ENCODE data around the gene SUSD2. TPM values are rescaled to one million over a fixed set of nuclear protein-coding genes. Genes with fewer than 3 reads are reported as not detected.

Gene SUSD2
- total and polyA plus RNA-seq, 9 of the 15 experiments (the other 6 are each of a cell fraction or from before 2014, with no cell fraction given): 0.01 to 0.16 (median 0.04) TPM; not detected in 4

GRCh38 chr22:24162436-24162835, 18.9 kb upstream of the SUSD2 start:
- peaks cover 3% of the 10 kb centered on the region for H3K9me1 ChIP-seq (ENCODE audit: control insufficient read depth, insufficient read depth, low read length)
- intact Hi-C loops (cut with micrococcal nuclease): no loop called here
- no peak overlapping the region for H3K4me2 ChIP-seq (ENCODE audit: insufficient read depth, low read length)
- peaks cover 33% of the 10 kb centered on the region; the same call in 2 of the 3 replicates for H3K36me3 ChIP-seq (ENCODE audit: control insufficient read depth, insufficient read depth, low read length)
- H3K79me2 ChIP-seq (ENCODE audit: control insufficient read depth, insufficient read depth, low read length): no peaks in the 10 kb centered on the region; the same call in 2 of the 3 replicates
- BruUV-seq (replicated peaks): no TSS peak
- no peak overlapping the region for H3K27ac ChIP-seq (ENCODE audit: extremely low read depth, low read depth, low read length)
- H3K27me3 ChIP-seq (ENCODE audit: control insufficient read depth in 2 of 2, insufficient read depth in 2 of 2, low read length in 2 of 2): no peaks in the 10 kb centered on the region
- FAIRE-seq (no peak), ATAC-seq (no peak), DNase-seq (ENCODE audit: extremely low read depth in 1 of 4, low spot score in 3 of 4) (no peak)
- no peak overlapping the region for H3K4me3 ChIP-seq
- no peaks in the 10 kb centered on the region for H3K9me3 ChIP-seq (replicated peaks; ENCODE audit: control insufficient read depth, insufficient read depth, low read depth, low read length)
- H3K9ac ChIP-seq (ENCODE audit: insufficient read depth in 1 of 2, low read depth in 2 of 2, low read length in 2 of 2): no peak overlapping the region
- no peak overlapping the region for H2AFZ ChIP-seq (ENCODE audit: low read depth, low read length)
- 93% methylated on average over 5 of the region's 6 CpGs for WGBS (ENCODE audit: insufficient coverage, low coverage, missing lambda C conversion rate)
- peaks cover under 1 to 5% of the 10 kb centered on the region in 2 experiments; a peak in 2 of 5 replicates for H3K4me1 ChIP-seq (replicated peaks in 1 of 2; ENCODE audit: control insufficient read depth in 2 of 2, insufficient read depth in 2 of 2, low read length in 2 of 2)
- no peak for TF ChIP-seq EHMT2 (IDR thresholded peaks at IDR 0.05)
- no peak for TF ChIP-seq TRIM24 (IDR thresholded peaks at IDR 0.05)
- TF ChIP-seq ZNF175 (CRISPR knock-in tag; IDR thresholded peaks at IDR 0.05; ENCODE audit: low read depth): no peak
- TF ChIP-seq ERF (CRISPR knock-in tag; IDR thresholded peaks at IDR 0.05): no peak
- TF ChIP-seq FOXA3 (CRISPR knock-in tag; conservative IDR thresholded peaks at IDR 0.05 in 1 of 2, IDR thresholded peaks at IDR 0.05 in 1 of 2): no peak
- TF ChIP-seq, protein P1, sequence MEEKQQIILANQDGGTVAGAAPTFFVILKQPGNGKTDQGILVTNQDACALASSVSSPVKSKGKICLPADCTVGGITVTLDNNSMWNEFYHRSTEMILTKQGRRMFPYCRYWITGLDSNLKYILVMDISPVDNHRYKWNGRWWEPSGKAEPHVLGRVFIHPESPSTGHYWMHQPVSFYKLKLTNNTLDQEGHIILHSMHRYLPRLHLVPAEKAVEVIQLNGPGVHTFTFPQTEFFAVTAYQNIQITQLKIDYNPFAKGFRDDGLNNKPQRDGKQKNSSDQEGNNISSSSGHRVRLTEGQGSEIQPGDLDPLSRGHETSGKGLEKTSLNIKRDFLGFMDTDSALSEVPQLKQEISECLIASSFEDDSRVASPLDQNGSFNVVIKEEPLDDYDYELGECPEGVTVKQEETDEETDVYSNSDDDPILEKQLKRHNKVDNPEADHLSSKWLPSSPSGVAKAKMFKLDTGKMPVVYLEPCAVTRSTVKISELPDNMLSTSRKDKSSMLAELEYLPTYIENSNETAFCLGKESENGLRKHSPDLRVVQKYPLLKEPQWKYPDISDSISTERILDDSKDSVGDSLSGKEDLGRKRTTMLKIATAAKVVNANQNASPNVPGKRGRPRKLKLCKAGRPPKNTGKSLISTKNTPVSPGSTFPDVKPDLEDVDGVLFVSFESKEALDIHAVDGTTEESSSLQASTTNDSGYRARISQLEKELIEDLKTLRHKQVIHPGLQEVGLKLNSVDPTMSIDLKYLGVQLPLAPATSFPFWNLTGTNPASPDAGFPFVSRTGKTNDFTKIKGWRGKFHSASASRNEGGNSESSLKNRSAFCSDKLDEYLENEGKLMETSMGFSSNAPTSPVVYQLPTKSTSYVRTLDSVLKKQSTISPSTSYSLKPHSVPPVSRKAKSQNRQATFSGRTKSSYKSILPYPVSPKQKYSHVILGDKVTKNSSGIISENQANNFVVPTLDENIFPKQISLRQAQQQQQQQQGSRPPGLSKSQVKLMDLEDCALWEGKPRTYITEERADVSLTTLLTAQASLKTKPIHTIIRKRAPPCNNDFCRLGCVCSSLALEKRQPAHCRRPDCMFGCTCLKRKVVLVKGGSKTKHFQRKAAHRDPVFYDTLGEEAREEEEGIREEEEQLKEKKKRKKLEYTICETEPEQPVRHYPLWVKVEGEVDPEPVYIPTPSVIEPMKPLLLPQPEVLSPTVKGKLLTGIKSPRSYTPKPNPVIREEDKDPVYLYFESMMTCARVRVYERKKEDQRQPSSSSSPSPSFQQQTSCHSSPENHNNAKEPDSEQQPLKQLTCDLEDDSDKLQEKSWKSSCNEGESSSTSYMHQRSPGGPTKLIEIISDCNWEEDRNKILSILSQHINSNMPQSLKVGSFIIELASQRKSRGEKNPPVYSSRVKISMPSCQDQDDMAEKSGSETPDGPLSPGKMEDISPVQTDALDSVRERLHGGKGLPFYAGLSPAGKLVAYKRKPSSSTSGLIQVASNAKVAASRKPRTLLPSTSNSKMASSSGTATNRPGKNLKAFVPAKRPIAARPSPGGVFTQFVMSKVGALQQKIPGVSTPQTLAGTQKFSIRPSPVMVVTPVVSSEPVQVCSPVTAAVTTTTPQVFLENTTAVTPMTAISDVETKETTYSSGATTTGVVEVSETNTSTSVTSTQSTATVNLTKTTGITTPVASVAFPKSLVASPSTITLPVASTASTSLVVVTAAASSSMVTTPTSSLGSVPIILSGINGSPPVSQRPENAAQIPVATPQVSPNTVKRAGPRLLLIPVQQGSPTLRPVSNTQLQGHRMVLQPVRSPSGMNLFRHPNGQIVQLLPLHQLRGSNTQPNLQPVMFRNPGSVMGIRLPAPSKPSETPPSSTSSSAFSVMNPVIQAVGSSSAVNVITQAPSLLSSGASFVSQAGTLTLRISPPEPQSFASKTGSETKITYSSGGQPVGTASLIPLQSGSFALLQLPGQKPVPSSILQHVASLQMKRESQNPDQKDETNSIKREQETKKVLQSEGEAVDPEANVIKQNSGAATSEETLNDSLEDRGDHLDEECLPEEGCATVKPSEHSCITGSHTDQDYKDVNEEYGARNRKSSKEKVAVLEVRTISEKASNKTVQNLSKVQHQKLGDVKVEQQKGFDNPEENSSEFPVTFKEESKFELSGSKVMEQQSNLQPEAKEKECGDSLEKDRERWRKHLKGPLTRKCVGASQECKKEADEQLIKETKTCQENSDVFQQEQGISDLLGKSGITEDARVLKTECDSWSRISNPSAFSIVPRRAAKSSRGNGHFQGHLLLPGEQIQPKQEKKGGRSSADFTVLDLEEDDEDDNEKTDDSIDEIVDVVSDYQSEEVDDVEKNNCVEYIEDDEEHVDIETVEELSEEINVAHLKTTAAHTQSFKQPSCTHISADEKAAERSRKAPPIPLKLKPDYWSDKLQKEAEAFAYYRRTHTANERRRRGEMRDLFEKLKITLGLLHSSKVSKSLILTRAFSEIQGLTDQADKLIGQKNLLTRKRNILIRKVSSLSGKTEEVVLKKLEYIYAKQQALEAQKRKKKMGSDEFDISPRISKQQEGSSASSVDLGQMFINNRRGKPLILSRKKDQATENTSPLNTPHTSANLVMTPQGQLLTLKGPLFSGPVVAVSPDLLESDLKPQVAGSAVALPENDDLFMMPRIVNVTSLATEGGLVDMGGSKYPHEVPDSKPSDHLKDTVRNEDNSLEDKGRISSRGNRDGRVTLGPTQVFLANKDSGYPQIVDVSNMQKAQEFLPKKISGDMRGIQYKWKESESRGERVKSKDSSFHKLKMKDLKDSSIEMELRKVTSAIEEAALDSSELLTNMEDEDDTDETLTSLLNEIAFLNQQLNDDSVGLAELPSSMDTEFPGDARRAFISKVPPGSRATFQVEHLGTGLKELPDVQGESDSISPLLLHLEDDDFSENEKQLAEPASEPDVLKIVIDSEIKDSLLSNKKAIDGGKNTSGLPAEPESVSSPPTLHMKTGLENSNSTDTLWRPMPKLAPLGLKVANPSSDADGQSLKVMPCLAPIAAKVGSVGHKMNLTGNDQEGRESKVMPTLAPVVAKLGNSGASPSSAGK (IDR thresholded peaks at IDR 0.05): no peak
- no peak for TF ChIP-seq EGR1 (conservative IDR thresholded peaks at IDR 0.05)
- TF ChIP-seq NELFE (IDR thresholded peaks at IDR 0.05; ENCODE audit: insufficient read depth, insufficient read length): no peak
- no peak for TF ChIP-seq FOXK1 (CRISPR knock-in tag; IDR thresholded peaks at IDR 0.05; ENCODE audit: borderline replicate concordance)
- no peak for TF ChIP-seq KLF13 (tag; IDR thresholded peaks at IDR 0.05; ENCODE audit: borderline replicate concordance, low read depth)
- no peak for TF ChIP-seq BCL6 (CRISPR knock-in tag; IDR thresholded peaks at IDR 0.05)
- ChIA-PET POLR2A (interaction anchor here (0.6 kb wide), 1 partner anchor 13 kb away, joined by 3 read pairs; no protein-coding TSS in a partner anchor), CTCF (ENCODE audit: low intra/inter-chr PET ratio) (no interaction called here)
- in situ Hi-C loops (cut with MboI): no loop called here
- no peaks in the 10 kb centered on the region; the same call in 1 of the 2 replicates for H4K20me1 ChIP-seq (replicated peaks; ENCODE audit: control insufficient read depth, insufficient read depth, low read length)
